Measurements from ENCODE around the gene POLE. TPM values are rescaled to one million over a fixed set of nuclear protein-coding genes. Genes with fewer than 3 reads are reported as not detected.

The POLE gene
- total and polyA plus RNA-seq, 4 donors: 7.6 to 39.2 (median 19.7) TPM

DNA sequence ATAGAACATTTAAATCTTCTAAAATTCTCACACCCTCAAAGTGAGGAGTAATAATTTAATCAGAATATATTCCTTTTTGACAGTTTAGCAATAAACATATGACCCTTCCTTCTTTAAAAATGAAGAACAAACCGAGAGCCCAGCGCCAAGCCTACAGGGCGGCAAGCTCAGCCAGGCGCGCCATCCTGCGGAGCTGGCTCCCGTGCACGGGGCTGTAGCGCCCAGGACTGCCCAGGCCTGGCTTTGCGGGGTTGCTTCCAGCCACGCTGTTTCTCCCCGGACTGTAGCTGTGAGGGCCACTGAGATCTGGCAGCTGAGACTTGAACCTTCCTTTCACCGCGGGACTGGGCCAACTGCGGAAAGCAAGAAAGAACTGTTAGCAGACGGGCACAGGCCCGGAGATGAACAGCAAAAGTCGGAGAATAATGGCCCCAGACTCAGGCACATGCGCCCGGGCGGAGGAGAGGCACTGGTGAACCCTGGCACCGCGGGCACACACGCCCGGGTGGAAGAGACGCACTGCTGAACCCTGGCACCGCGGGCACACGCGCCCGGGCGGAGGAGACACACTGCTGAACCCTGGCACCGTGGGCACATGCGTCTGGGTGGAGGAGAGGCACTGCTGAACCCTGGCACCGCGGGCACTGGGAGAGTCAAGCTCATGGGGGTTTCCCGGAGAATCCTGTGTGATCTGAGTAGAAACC is 40.1 kb upstream of the POLE start:
- no peak for DNase-seq (ENCODE audit: low spot score)
- no peak overlapping the region for H3K9ac ChIP-seq (ENCODE audit: low read depth in 1 of 2, low read length in 2 of 2)
- H3K4me1 ChIP-seq (ENCODE audit: control insufficient read depth in 4 of 4, insufficient read depth in 4 of 4, low read length in 3 of 4): no peaks in the 10 kb centered on the region
- TF ChIP-seq, protein P1, sequence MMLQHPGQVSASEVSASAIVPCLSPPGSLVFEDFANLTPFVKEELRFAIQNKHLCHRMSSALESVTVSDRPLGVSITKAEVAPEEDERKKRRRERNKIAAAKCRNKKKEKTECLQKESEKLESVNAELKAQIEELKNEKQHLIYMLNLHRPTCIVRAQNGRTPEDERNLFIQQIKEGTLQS (IDR thresholded peaks at IDR 0.05): no peak
- TF ChIP-seq HNF4A (conservative IDR thresholded peaks at IDR 0.05) (no peak), FOXA1 (IDR thresholded peaks at IDR 0.05) (no peak)
- no peak overlapping the region for H3K27ac ChIP-seq (ENCODE audit: low read depth in 1 of 2, low read length in 2 of 2)
- no peak overlapping the region for H3K4me3 ChIP-seq (ENCODE audit: low read depth in 1 of 3, low read length in 3 of 3)
- no peaks in the 10 kb centered on the region for H3K27me3 ChIP-seq (ENCODE audit: control insufficient read depth in 4 of 4, insufficient read depth in 4 of 4, low read length in 3 of 4)
- H3K36me3 ChIP-seq (ENCODE audit: control insufficient read depth in 4 of 4, insufficient read depth in 3 of 4, low read depth in 1 of 4, low read length in 3 of 4): peaks cover 15 to 81% (median 40%) of the 10 kb centered on the region in 4 donors
- H3K9me3 ChIP-seq (ENCODE audit: control insufficient read depth in 4 of 4, low read length in 3 of 4): no peaks in the 10 kb centered on the region
- 95% methylated on average over 37 of the region's 37 CpGs for WGBS

- Histone ChIP-seq H3K27me3 (ENCODE audit: control insufficient read depth in 4 of 4, insufficient read depth in 4 of 4, low read length in 3 of 4) (no peaks in the 10 kb centered on the region), H3K4me3 (ENCODE audit: low read depth in 1 of 3, low read length in 3 of 3) (no peak overlapping the region), H3K4me1 (ENCODE audit: control insufficient read depth in 4 of 4, insufficient read depth in 4 of 4, low read length in 3 of 4) (no peaks in the 10 kb centered on the region), H3K9me3 (ENCODE audit: control insufficient read depth in 4 of 4, low read length in 3 of 4) (no peaks in the 10 kb centered on the region), H3K27ac (ENCODE audit: low read depth in 1 of 2, low read length in 2 of 2) (no peak overlapping the region), H3K9ac (ENCODE audit: low read depth in 1 of 2, low read length in 2 of 2) (no peak overlapping the region), H3K36me3 (ENCODE audit: control insufficient read depth in 4 of 4, insufficient read depth in 3 of 4, low read depth in 1 of 4, low read length in 3 of 4) (peaks cover 18 to 76% (median 36%) of the 10 kb centered on the region in 4 donors)
- WGBS: 97% methylated on average over 12 of the region's 12 CpGs
- TF ChIP-seq HNF4A (conservative IDR thresholded peaks at IDR 0.05) (no peak), YY1 (IDR thresholded peaks at IDR 0.05) (no peak), GABPA (IDR thresholded peaks at IDR 0.05 in 1 of 2, conservative IDR thresholded peaks at IDR 0.05 in 1 of 2) (no peak), TAF1 (conservative IDR thresholded peaks at IDR 0.05) (no peak), SP1 (IDR thresholded peaks at IDR 0.05) (no peak)
- no peak for DNase-seq (ENCODE audit: low spot score)
These were observed 39.2 kb upstream of the POLE start for GRCh38 chr12:132726386-132726785.

DNA sequence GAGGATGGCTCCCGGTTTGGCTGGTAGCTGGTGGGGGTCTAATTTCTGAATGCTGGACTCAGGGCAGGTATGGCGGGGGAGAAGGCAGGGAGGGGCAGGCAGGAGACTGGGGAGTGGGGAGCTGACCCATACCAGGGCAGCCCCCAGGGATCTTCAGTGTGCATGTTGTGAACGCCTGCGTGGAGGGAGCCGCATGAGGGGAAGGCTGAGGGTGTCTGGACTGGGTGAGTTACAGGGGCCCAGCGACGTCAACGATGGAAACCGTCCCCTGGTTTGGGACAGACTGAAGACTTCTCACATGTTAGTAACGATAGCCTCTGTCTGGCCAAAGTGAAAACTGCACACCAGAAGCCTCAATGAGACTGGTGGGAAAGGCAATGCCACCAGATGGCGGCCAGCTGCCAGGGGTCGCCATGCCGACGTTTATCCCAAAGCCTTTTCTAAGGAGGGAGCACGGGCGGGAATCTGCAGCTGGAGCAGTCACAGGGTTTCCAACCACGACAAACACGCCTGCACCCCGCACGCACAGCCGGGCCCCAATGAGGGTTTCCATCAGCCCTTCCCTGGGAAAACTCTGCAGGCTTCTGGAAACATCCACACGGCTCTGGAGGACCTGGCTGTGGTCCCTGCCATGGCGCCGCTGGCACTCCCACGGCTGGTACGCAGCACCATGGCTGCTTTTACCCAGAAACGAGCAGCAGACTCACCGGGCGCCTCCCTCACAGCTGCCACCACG is 37.5 kb upstream of the POLE start:
- no peak overlapping the region for H3K9ac ChIP-seq (ENCODE audit: low read depth in 1 of 2, low read length in 2 of 2)
- H3K27ac ChIP-seq (ENCODE audit: low read depth in 1 of 2, low read length in 2 of 2): no peak overlapping the region
- no peak for DNase-seq (ENCODE audit: low spot score)
- 93% methylated on average over 30 of the region's 30 CpGs for WGBS
- H3K9me3 ChIP-seq (ENCODE audit: control insufficient read depth in 4 of 4, low read length in 3 of 4): no peaks in the 10 kb centered on the region
- no peak for TF ChIP-seq JUND (IDR thresholded peaks at IDR 0.05)
- TF ChIP-seq, protein P2, sequence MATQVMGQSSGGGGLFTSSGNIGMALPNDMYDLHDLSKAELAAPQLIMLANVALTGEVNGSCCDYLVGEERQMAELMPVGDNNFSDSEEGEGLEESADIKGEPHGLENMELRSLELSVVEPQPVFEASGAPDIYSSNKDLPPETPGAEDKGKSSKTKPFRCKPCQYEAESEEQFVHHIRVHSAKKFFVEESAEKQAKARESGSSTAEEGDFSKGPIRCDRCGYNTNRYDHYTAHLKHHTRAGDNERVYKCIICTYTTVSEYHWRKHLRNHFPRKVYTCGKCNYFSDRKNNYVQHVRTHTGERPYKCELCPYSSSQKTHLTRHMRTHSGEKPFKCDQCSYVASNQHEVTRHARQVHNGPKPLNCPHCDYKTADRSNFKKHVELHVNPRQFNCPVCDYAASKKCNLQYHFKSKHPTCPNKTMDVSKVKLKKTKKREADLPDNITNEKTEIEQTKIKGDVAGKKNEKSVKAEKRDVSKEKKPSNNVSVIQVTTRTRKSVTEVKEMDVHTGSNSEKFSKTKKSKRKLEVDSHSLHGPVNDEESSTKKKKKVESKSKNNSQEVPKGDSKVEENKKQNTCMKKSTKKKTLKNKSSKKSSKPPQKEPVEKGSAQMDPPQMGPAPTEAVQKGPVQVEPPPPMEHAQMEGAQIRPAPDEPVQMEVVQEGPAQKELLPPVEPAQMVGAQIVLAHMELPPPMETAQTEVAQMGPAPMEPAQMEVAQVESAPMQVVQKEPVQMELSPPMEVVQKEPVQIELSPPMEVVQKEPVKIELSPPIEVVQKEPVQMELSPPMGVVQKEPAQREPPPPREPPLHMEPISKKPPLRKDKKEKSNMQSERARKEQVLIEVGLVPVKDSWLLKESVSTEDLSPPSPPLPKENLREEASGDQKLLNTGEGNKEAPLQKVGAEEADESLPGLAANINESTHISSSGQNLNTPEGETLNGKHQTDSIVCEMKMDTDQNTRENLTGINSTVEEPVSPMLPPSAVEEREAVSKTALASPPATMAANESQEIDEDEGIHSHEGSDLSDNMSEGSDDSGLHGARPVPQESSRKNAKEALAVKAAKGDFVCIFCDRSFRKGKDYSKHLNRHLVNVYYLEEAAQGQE (IDR thresholded peaks at IDR 0.05): no peak
- TF ChIP-seq, protein P3, sequence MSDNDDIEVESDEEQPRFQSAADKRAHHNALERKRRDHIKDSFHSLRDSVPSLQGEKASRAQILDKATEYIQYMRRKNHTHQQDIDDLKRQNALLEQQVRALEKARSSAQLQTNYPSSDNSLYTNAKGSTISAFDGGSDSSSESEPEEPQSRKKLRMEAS (IDR thresholded peaks at IDR 0.05): no peak
- no peak for TF ChIP-seq YY1 (IDR thresholded peaks at IDR 0.05)
- TF ChIP-seq TAF1 (conservative IDR thresholded peaks at IDR 0.05): no peak
- TF ChIP-seq RAD21 (IDR thresholded peaks at IDR 0.05): no peak
- TF ChIP-seq GABPA (IDR thresholded peaks at IDR 0.05 in 1 of 2, conservative IDR thresholded peaks at IDR 0.05 in 1 of 2): no peak
- TF ChIP-seq HNF4A (conservative IDR thresholded peaks at IDR 0.05): no peak
- no peak for TF ChIP-seq RXRA (IDR thresholded peaks at IDR 0.05)
- TF ChIP-seq FOXA1 (IDR thresholded peaks at IDR 0.05): no peak
- TF ChIP-seq HNF4G (IDR thresholded peaks at IDR 0.05): no peak
- TF ChIP-seq SP1 (IDR thresholded peaks at IDR 0.05): no peak
- TF ChIP-seq FOXA2 (IDR thresholded peaks at IDR 0.05): no peak
- no peak for TF ChIP-seq EGR1 (IDR thresholded peaks at IDR 0.05; ENCODE audit: low read depth in 2 of 2)
- no peak for TF ChIP-seq NR2F2 (IDR thresholded peaks at IDR 0.05)
- no peak for TF ChIP-seq CTCF (IDR thresholded peaks at IDR 0.05; ENCODE audit: low read depth, low read length, missing input control)
- TF ChIP-seq, protein P1 (IDR thresholded peaks at IDR 0.05): no peak
- no peak for TF ChIP-seq ZBTB33 (IDR thresholded peaks at IDR 0.05)
- no peaks in the 10 kb centered on the region for H3K4me1 ChIP-seq (ENCODE audit: control insufficient read depth in 4 of 4, insufficient read depth in 4 of 4, low read length in 3 of 4)
- H3K27me3 ChIP-seq (ENCODE audit: control insufficient read depth in 4 of 4, insufficient read depth in 4 of 4, low read length in 3 of 4): no peaks in the 10 kb centered on the region
- H3K36me3 ChIP-seq (ENCODE audit: control insufficient read depth in 4 of 4, insufficient read depth in 3 of 4, low read depth in 1 of 4, low read length in 3 of 4): peaks cover 25 to 77% (median 37%) of the 10 kb centered on the region in 4 donors
- H3K4me3 ChIP-seq (ENCODE audit: low read depth in 1 of 3, low read length in 3 of 3): no peak overlapping the region
